Measurements from ENCODE around the gene TAC3. TPM values are rescaled to one million over a fixed set of nuclear protein-coding genes. Genes with fewer than 3 reads are reported as not detected.

TAC3 gene
- total RNA-seq, 4 donors from 2014 or later, result not detected

DNA sequence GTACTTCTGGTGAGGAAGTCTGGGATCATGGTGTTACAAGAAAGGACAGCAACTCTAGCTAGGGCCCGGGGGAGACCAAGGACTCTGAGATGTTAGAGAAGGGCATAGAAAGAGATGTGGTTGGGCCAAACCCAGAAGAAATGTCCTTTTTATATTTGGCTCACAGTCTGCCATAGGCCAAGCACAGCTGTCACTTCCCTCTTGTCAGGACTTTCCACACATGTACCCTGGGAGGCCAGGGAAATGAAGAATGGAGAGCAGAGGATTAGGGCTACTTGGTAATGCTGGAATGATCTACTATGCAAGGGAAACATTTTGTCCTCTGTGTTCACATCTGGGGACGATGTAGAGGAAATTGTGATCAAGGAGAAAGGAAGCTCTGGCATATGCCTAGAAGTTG is 24.4 kb upstream of the TAC3 start:
- Histone ChIP-seq H3K27ac (no peak overlapping the region), H3K36me3 (no peaks in the 10 kb centered on the region), H3K27me3 (peaks cover 0 to 23% (median 0%) of the 10 kb centered on the region in 4 donors), H3K4me1 (no peaks in the 10 kb centered on the region), H3K4me3 (no peak overlapping the region), H3K9me3 (no peaks in the 10 kb centered on the region)
- WGBS, 2 donors, result 64 to 76% methylated on average over 2 of the region's 2 CpGs
- intact Hi-C loops (cut with DNase I), result no loop called here
- no peak for TF ChIP-seq POLR2A (IDR thresholded peaks at IDR 0.05)
- TF ChIP-seq, protein P1, sequence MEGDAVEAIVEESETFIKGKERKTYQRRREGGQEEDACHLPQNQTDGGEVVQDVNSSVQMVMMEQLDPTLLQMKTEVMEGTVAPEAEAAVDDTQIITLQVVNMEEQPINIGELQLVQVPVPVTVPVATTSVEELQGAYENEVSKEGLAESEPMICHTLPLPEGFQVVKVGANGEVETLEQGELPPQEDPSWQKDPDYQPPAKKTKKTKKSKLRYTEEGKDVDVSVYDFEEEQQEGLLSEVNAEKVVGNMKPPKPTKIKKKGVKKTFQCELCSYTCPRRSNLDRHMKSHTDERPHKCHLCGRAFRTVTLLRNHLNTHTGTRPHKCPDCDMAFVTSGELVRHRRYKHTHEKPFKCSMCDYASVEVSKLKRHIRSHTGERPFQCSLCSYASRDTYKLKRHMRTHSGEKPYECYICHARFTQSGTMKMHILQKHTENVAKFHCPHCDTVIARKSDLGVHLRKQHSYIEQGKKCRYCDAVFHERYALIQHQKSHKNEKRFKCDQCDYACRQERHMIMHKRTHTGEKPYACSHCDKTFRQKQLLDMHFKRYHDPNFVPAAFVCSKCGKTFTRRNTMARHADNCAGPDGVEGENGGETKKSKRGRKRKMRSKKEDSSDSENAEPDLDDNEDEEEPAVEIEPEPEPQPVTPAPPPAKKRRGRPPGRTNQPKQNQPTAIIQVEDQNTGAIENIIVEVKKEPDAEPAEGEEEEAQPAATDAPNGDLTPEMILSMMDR (IDR thresholded peaks at IDR 0.05), result no peak
- DNase-seq, result no peak

DNA sequence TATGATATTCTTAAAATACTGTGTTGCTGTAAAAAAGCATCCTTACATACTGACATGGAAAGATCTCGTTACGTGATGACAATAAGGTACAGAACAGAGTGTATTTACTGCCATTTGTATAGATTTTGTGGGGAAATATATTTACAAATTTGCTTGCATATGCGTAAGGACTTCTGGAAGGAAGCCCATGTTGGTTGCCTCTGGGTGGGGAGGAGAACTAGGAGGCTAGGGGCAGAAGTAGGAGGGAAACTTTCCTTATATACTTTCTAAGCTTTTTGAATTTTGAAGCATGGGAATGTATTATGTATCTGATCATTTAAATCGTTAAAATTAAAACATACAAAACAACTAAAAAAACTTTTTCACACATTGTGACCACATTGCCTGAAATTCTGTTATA is 23.9 kb upstream of the TAC3 start:
- Histone ChIP-seq H3K4me3 (no peak overlapping the region), H3K36me3 (no peaks in the 10 kb centered on the region), H3K4me1 (no peaks in the 10 kb centered on the region), H3K9me3 (no peaks in the 10 kb centered on the region), H3K27ac (no peak overlapping the region), H3K27me3 (peaks cover 0 to 19% (median 0%) of the 10 kb centered on the region in 4 donors)
- WGBS, 2 donors, result 83 to 94% methylated on average over 4 of the region's 4 CpGs
- intact Hi-C loops (cut with DNase I), result no loop called here
- no peak for DNase-seq
- TF ChIP-seq, protein P1 (IDR thresholded peaks at IDR 0.05), result no peak
- TF ChIP-seq POLR2A (IDR thresholded peaks at IDR 0.05), result no peak

DNA sequence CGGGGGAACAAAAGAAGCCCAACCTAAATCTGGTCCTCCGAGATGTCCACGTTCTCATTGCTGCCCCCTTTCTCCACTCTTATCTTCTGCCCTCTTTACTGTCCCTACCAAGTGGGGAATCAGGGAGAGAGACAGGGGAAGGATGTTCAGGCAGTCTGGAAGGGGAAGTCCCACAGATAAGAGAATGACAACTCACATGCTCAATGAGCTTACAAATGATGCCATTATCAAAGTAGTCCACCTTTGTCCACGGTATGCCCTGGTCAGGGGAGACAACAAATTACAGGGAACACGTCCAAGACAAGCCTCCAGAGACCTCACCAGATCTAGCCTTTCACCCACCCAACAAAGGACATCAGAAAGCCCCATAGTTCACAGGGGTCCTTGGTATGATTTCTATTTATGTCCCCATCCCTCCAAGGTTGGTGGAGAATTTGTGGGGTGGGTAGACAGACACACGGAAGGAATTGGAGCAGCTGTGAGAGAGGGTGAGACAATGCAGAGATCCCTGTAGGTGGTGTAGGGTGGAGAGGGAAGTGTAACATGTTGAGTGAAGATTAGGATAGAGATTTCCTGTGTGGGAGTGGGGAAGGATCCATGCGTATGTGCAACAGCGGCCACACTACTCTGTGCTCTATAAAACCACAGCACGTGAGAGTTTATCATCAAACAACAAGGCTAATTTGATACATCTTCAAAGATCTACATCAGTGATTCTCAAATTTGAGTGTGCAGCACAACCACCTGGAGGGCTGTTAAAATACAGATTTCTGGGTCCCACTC is 22.9 kb upstream of the TAC3 start:
- Histone ChIP-seq H3K27me3 (peaks cover 0 to 17% (median 0%) of the 10 kb centered on the region in 4 donors), H3K4me3 (no peak overlapping the region), H3K9me3 (no peaks in the 10 kb centered on the region), H3K4me1 (no peaks in the 10 kb centered on the region), H3K36me3 (no peaks in the 10 kb centered on the region), H3K27ac (no peak overlapping the region)
- DNase-seq, result no peak
- 73 to 76% methylated on average over 9 of the region's 9 CpGs for WGBS, 2 donors
- TF ChIP-seq POLR2A (IDR thresholded peaks at IDR 0.05), result no peak
- TF ChIP-seq, protein P1 (IDR thresholded peaks at IDR 0.05), result no peak
- intact Hi-C loops (cut with DNase I), result no loop called here

DNA sequence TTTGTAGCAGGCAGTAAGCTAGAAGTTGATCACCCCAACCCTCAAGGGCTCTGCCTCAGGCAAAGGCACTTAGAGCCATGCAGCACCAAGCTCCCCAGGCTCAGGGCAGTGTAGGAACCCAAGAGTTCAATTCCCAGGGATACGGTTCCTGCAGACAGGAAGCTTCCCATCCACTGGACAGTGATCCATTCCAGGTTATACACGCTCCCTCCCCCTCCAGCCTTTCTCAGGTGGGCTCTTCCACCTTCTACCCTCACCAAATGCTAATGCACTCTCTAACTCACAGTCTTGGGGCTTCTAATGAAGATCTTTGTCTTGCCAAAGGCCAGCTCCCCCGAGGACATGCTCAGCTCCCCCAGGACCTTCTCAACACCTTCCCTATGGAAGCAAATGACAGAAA is 20.9 kb upstream of the TAC3 start:
- no peak for DNase-seq
- H3K27me3 ChIP-seq, result peaks cover 0 to 3% (median 0%) of the 10 kb centered on the region in 4 donors
- peaks cover 0 to 8% (median 0%) of the 10 kb centered on the region in 3 donors for H3K4me1 ChIP-seq
- no peak overlapping the region for H3K4me3 ChIP-seq
- no peaks in the 10 kb centered on the region for H3K36me3 ChIP-seq
- TF ChIP-seq, protein P1 (IDR thresholded peaks at IDR 0.05), result no peak
- no peak for TF ChIP-seq POLR2A (IDR thresholded peaks at IDR 0.05)
- H3K9me3 ChIP-seq, result no peaks in the 10 kb centered on the region
- 57 to 80% methylated on average over 3 of the region's 3 CpGs for WGBS, 2 donors
- intact Hi-C loops (cut with DNase I), result no loop called here
- H3K27ac ChIP-seq, result no peak overlapping the region

DNA sequence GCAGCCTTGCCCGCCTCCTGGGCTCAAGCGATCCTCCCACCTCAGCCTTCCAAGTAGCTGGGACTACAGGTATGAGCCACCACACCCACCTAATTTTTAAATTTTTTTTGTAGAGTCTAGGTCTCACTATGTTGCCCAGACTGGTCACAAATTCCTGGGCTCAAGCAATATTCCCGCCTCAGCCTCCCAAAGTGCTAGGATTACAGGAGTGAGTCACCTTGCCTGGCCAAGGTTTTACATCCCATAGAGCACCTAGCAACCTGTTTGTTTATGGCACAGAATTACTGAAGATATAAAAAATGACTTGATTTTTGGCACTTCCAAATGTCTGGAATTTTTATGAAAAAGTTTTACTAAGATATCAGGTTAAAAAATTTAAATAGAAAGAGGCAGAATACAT is 17.1 kb upstream of the TAC3 start:
- TF ChIP-seq, protein P1 (IDR thresholded peaks at IDR 0.05), result no peak
- TF ChIP-seq POLR2A (IDR thresholded peaks at IDR 0.05), result no peak
- H3K27me3 ChIP-seq, result no peaks in the 10 kb centered on the region
- no peak for DNase-seq
- H3K36me3 ChIP-seq, result no peaks in the 10 kb centered on the region
- H3K4me3 ChIP-seq, result no peak overlapping the region
- intact Hi-C loops (cut with DNase I), result no loop called here
- WGBS, 2 donors, result 36 to 51% methylated on average over 3 of the region's 3 CpGs
- no peaks in the 10 kb centered on the region for H3K9me3 ChIP-seq
- no peak overlapping the region for H3K27ac ChIP-seq
- peaks cover 0 to 25% (median 7%) of the 10 kb centered on the region in 3 donors for H3K4me1 ChIP-seq
